Caco-2 (cell line): Measurements from ENCODE around the gene GABRG3. TPM values are rescaled to one million over a fixed set of nuclear protein-coding genes. Genes with fewer than 3 reads are reported as not detected.

Experiments used
- BruUV-seq: library from RNA; stranded (reverse); fragments of 400-500 nt; replicated peaks from 2 replicates; lab custom pipeline; 2021; lab: Mats Ljungman, UMichigan
- CTCF ChIA-PET: fragments of 300-600 bp; sonication (Branson Sonifier 250); formaldehyde crosslinking; loops from one replicate; lab custom pipeline; 2022; ENCODE audit warnings: antibody characterized with exemption; lab: Charles Lee
- POLR2A ChIA-PET: fragments of 300-600 bp; sonication (Branson Sonifier 250); formaldehyde crosslinking; loops from one replicate; lab custom pipeline; 2022; ENCODE audit warnings: antibody characterized with exemption; lab: Charles Lee
- DNase-seq, 2 experiments: peaks; one replicate each; pipeline versions ENCODE4 v3.0.0 to v3.0.0-alpha.2; 2020 to 2022
- H3K27me3 ChIP-seq: replicated peaks from 2 replicates; pipeline ENCODE4 v1.6.0; 2011; ENCODE audit warnings: low read length; ENCODE audit not compliant: control insufficient read depth, insufficient read depth
- H3K36me3 ChIP-seq: 2 replicates; pipeline ENCODE4 v1.5.1; 2011; ENCODE audit warnings: low read length; ENCODE audit not compliant: control insufficient read depth, insufficient read depth
- H3K4me1 ChIP-seq: fragments of 250-450 bp; sonication (Bioruptor Pico); 2 replicates; pipeline ENCODE4 v1.5.1; 2020; ENCODE audit warnings: mild to moderate bottlenecking
- H3K4me3 ChIP-seq: 2 replicates; pipeline ENCODE4 v1.5.1; 2011; ENCODE audit warnings: low read depth, mild to moderate bottlenecking, control low read depth, low read length
- H3K9me3 ChIP-seq: fragments of 250-450 bp; sonication (Bioruptor Pico); 2 replicates; pipeline ENCODE4 v1.5.1; 2020; ENCODE audit warnings: mild to moderate bottlenecking, moderate library complexity
- H3K27ac Mint-ChIP-seq: one replicate; pipeline ENCODE4 v1.8.0; 2022; ENCODE audit warnings: mixed read lengths; ENCODE audit not compliant: unreplicated experiment
- H3K27me3 Mint-ChIP-seq: one replicate; pipeline ENCODE4 v1.8.0; 2022; ENCODE audit warnings: mixed read lengths; ENCODE audit not compliant: insufficient read depth, unreplicated experiment
- H3K36me3 Mint-ChIP-seq: one replicate; pipeline ENCODE4 v1.8.0; 2022; ENCODE audit warnings: mild to moderate bottlenecking, mixed read lengths; ENCODE audit not compliant: insufficient read depth, unreplicated experiment
- H3K4me1 Mint-ChIP-seq: one replicate; pipeline ENCODE4 v1.8.0; 2022; ENCODE audit warnings: low read depth, mixed read lengths; ENCODE audit not compliant: unreplicated experiment
- H3K4me3 Mint-ChIP-seq: one replicate; pipeline ENCODE4 v1.8.0; 2022; ENCODE audit warnings: mild to moderate bottlenecking, moderate library complexity, mixed read lengths; ENCODE audit not compliant: unreplicated experiment
- H3K9me3 Mint-ChIP-seq: one replicate; pipeline ENCODE4 v1.8.0; 2022; ENCODE audit warnings: mixed read lengths; ENCODE audit not compliant: unreplicated experiment
- intact Hi-C: fragments of 100-400 bp; cut with micrococcal nuclease; formaldehyde crosslinking; loops from one replicate; pipeline ENCODE4 v1.10.0; 2022; ENCODE audit not compliant: unreplicated experiment
- total RNA-seq: library from RNA; stranded (reverse); gene quantifications from 2 replicates; pipeline ENCODE4 v1.2.3, GENCODE V29; 2022
- TF ChIP-seq, protein P1 (sequence below), 2 experiments: fragments of 200-600 bp in 1 of 2; IDR thresholded peaks; 1 replicate in 1 of 2; 2 replicates in 1 of 2; pipeline versions ENCODE4 v1.5.1 to v1.8.0; 2011 to 2022; ENCODE audit warnings: antibody characterized with exemption in 1 of 2, control low read depth in 1 of 2, inconsistent platforms in 1 of 2, low read depth in 1 of 2, low read length in 1 of 2, mild to moderate bottlenecking in 1 of 2, moderate library complexity in 1 of 2; ENCODE audit not compliant: insufficient read depth in 1 of 2, severe bottlenecking in 1 of 2, unreplicated experiment in 1 of 2

The GABRG3 gene
- total RNA-seq, 1 experiment from 2014 or later = not detected

GRCh38 chr15:27084844-27085243 is 113.9 kb downstream of the GABRG3 start:
- Mint-ChIP-seq H3K27ac (no peak overlapping the region), H3K27me3 (no peaks in the 10 kb centered on the region), H3K9me3 (no peaks in the 10 kb centered on the region), H3K4me3 (no peak overlapping the region), H3K4me1 (no peaks in the 10 kb centered on the region), H3K36me3 (no peaks in the 10 kb centered on the region)
- TF ChIP-seq, protein P1, sequence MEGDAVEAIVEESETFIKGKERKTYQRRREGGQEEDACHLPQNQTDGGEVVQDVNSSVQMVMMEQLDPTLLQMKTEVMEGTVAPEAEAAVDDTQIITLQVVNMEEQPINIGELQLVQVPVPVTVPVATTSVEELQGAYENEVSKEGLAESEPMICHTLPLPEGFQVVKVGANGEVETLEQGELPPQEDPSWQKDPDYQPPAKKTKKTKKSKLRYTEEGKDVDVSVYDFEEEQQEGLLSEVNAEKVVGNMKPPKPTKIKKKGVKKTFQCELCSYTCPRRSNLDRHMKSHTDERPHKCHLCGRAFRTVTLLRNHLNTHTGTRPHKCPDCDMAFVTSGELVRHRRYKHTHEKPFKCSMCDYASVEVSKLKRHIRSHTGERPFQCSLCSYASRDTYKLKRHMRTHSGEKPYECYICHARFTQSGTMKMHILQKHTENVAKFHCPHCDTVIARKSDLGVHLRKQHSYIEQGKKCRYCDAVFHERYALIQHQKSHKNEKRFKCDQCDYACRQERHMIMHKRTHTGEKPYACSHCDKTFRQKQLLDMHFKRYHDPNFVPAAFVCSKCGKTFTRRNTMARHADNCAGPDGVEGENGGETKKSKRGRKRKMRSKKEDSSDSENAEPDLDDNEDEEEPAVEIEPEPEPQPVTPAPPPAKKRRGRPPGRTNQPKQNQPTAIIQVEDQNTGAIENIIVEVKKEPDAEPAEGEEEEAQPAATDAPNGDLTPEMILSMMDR (IDR thresholded peaks at IDR 0.05; ENCODE audit: insufficient read depth in 1 of 2, low read depth in 1 of 2, low read length in 1 of 2, severe bottlenecking in 1 of 2, unreplicated experiment in 1 of 2) = no peak
- ChIA-PET POLR2A (no interaction called here), CTCF (no interaction called here)
- Histone ChIP-seq H3K4me1 (no peaks in the 10 kb centered on the region), H3K4me3 (no peak overlapping the region), H3K27me3 (no peaks in the 10 kb centered on the region), H3K9me3 (no peaks in the 10 kb centered on the region; the same call in 1 of the 2 replicates), H3K36me3 (no peaks in the 10 kb centered on the region)
- intact Hi-C loops = no loop called here
- no peak for DNase-seq
- no TSS peak for BruUV-seq

- H3K36me3 ChIP-seq = no peaks in the 10 kb centered on the region
- no TSS peak for BruUV-seq
- Mint-ChIP-seq H3K36me3 (no peaks in the 10 kb centered on the region), H3K4me3 (no peak overlapping the region), H3K27me3 (no peaks in the 10 kb centered on the region), H3K27ac (no peak overlapping the region), H3K4me1 (no peaks in the 10 kb centered on the region), H3K9me3 (no peaks in the 10 kb centered on the region)
- H3K4me3 ChIP-seq = no peak overlapping the region
- intact Hi-C loops = no loop called here
- no peaks in the 10 kb centered on the region for H3K4me1 ChIP-seq
- no peak for DNase-seq
- ChIA-PET CTCF (no interaction called here), POLR2A (no interaction called here)
- H3K27me3 ChIP-seq = no peaks in the 10 kb centered on the region
- TF ChIP-seq, protein P1 (IDR thresholded peaks at IDR 0.05; ENCODE audit: insufficient read depth in 1 of 2, low read depth in 1 of 2, low read length in 1 of 2, severe bottlenecking in 1 of 2, unreplicated experiment in 1 of 2) = no peak
- no peaks in the 10 kb centered on the region; the same call in 1 of the 2 replicates for H3K9me3 ChIP-seq
Observed at GRCh38 chr15:27086149-27086548, 115.2 kb downstream of the GABRG3 start.

DNA sequence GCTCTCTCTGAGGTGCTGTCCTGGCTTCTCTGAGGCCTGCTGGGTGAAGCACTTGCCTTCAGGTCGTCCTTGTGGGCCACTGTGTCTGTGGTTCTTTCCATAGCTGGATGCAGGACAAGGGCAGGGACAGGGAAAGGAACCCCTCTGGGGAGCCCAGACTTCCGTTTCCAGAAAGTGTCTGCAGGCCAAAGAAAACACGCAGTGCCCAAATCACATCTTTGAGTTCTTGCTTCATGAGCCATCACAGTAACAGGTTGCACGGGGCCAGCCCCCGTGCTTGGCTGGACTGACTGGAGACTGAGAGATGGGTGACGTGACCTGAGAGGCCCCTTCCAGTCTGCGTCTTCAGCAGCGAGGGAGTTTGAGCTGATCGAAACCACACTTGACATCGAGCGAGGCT is 115.8 kb downstream of the GABRG3 start:
- no TSS peak for BruUV-seq
- intact Hi-C loops = no loop called here
- Mint-ChIP-seq H3K9me3 (no peaks in the 10 kb centered on the region), H3K4me3 (no peak overlapping the region), H3K36me3 (no peaks in the 10 kb centered on the region), H3K27me3 (no peaks in the 10 kb centered on the region), H3K27ac (no peak overlapping the region), H3K4me1 (no peaks in the 10 kb centered on the region)
- H3K36me3 ChIP-seq = no peaks in the 10 kb centered on the region
- ChIA-PET POLR2A (no interaction called here), CTCF (no interaction called here)
- no peaks in the 10 kb centered on the region for H3K27me3 ChIP-seq
- no peaks in the 10 kb centered on the region; the same call in 1 of the 2 replicates for H3K9me3 ChIP-seq
- TF ChIP-seq, protein P1 (IDR thresholded peaks at IDR 0.05; ENCODE audit: insufficient read depth in 1 of 2, low read depth in 1 of 2, low read length in 1 of 2, severe bottlenecking in 1 of 2, unreplicated experiment in 1 of 2) = no peak
- DNase-seq = no peak
- H3K4me1 ChIP-seq = no peaks in the 10 kb centered on the region
- no peak overlapping the region for H3K4me3 ChIP-seq
